ES-I3 (cell line): ENCODE measurements around the gene HOXB4.

ENCODE experiments used
- H3K36me3 ChIP-seq: 2 replicates; pipeline ENCODE4 v1.6.1; 2013; ENCODE audit warnings: mild to moderate bottlenecking, low read length, control low read depth, moderate library complexity; ENCODE audit not compliant: insufficient read depth
- H3K4me1 ChIP-seq: 2 replicates; pipeline ENCODE4 v1.6.1; 2013; ENCODE audit warnings: mild to moderate bottlenecking, control low read depth, low read length; ENCODE audit not compliant: insufficient read depth
- H3K9ac ChIP-seq: 2 replicates; pipeline ENCODE4 v1.6.1; 2013; ENCODE audit warnings: low read depth, mild to moderate bottlenecking, low read length, moderate library complexity
- H3K9me3 ChIP-seq: 2 replicates; pipeline ENCODE4 v1.6.1; 2013; ENCODE audit warnings: mild to moderate bottlenecking, low read length, moderate library complexity; ENCODE audit not compliant: control insufficient read depth, insufficient read depth

Gene HOXB4

GRCh38 chr17:48610282-48611211 is 32.4 kb upstream of the HOXB4 start, which contains the start of gene HOXB7:
TSS of gene HOXB7 (minus strand) at chr17:48611017. CDS start at chr17:48610918, 99 bp downstream.
- peak within 1 kb of the TSS; percentile 48; the same call in 1 of the 2 replicates for H3K9ac ChIP-seq
- no peaks in the 10 kb centered on the region; the same call in 1 of the 2 replicates for H3K9me3 ChIP-seq

GRCh38 chr17:48609759-48610281 is 31.7 kb upstream of the HOXB4 start:
- Histone ChIP-seq H3K36me3 (no peaks in the 10 kb centered on the region), H3K4me1 (no peaks in the 10 kb centered on the region), H3K9ac (peak overlapping the region; percentile 48; the same call in 1 of the 2 replicates), H3K9me3 (no peaks in the 10 kb centered on the region; the same call in 1 of the 2 replicates)

More at GRCh38 chr17:48610282-48611211, 32.4 kb upstream of the HOXB4 start, which contains the start of gene HOXB7:
- H3K4me1 ChIP-seq, result no peaks in the 10 kb centered on the region
- H3K36me3 ChIP-seq, result no peaks in the 10 kb centered on the region

- H3K9me3 ChIP-seq, result no peaks in the 10 kb centered on the region; the same call in 1 of the 2 replicates
- no peaks in the 10 kb centered on the region for H3K36me3 ChIP-seq
- no peaks in the 10 kb centered on the region for H3K4me1 ChIP-seq
- no peak overlapping the region for H3K9ac ChIP-seq
These were observed 30.9 kb upstream of the HOXB4 start for GRCh38 chr17:48609033-48609432.

GRCh38 chr17:48608494-48608834 is 30.3 kb upstream of the HOXB4 start:
- no peaks in the 10 kb centered on the region; the same call in 1 of the 2 replicates for H3K9me3 ChIP-seq
- H3K9ac ChIP-seq, result no peak overlapping the region
- H3K4me1 ChIP-seq, result no peaks in the 10 kb centered on the region
- H3K36me3 ChIP-seq, result no peaks in the 10 kb centered on the region

- Histone ChIP-seq H3K9me3 (no peaks in the 10 kb centered on the region; the same call in 1 of the 2 replicates), H3K36me3 (no peaks in the 10 kb centered on the region), H3K4me1 (no peaks in the 10 kb centered on the region), H3K9ac (no peak overlapping the region)
These were observed 28.9 kb upstream of the HOXB4 start for GRCh38 chr17:48606892-48607614.

- no peaks in the 10 kb centered on the region for H3K36me3 ChIP-seq
- H3K9ac ChIP-seq, result no peak overlapping the region
- no peaks in the 10 kb centered on the region for H3K4me1 ChIP-seq
- no peaks in the 10 kb centered on the region; the same call in 1 of the 2 replicates for H3K9me3 ChIP-seq
These were observed 28.1 kb upstream of the HOXB4 start for GRCh38 chr17:48605991-48606891.

- H3K9me3 ChIP-seq, result no peaks in the 10 kb centered on the region; the same call in 1 of the 2 replicates
- H3K36me3 ChIP-seq, result no peaks in the 10 kb centered on the region
- no peak overlapping the region for H3K9ac ChIP-seq
- no peaks in the 10 kb centered on the region for H3K4me1 ChIP-seq
These were observed 27.3 kb upstream of the HOXB4 start for GRCh38 chr17:48605409-48605919.

GRCh38 chr17:48604770-48605329 is 26.7 kb upstream of the HOXB4 start, which contains the start of gene HOXB6:
TSS of gene HOXB6 (minus strand) at chr17:48604986. CDS start at chr17:48598150, 6,836 bp downstream.
- no peak within 1 kb of the TSS for H3K9ac ChIP-seq
- no peaks in the 10 kb centered on the region for H3K36me3 ChIP-seq
- no peaks in the 10 kb centered on the region for H3K4me1 ChIP-seq
- no peaks in the 10 kb centered on the region; the same call in 1 of the 2 replicates for H3K9me3 ChIP-seq

- Histone ChIP-seq H3K9me3 (no peaks in the 10 kb centered on the region; the same call in 1 of the 2 replicates), H3K9ac (no peak overlapping the region), H3K4me1 (no peaks in the 10 kb centered on the region), H3K36me3 (no peaks in the 10 kb centered on the region)
These were observed 26.0 kb upstream of the HOXB4 start for GRCh38 chr17:48603959-48604769.

GRCh38 chr17:48601539-48602425 is 23.6 kb upstream of the HOXB4 start:
- Histone ChIP-seq H3K9ac (no peak overlapping the region), H3K9me3 (no peaks in the 10 kb centered on the region; the same call in 1 of the 2 replicates), H3K36me3 (no peaks in the 10 kb centered on the region), H3K4me1 (peaks cover 3% of the 10 kb centered on the region; the same call in 1 of the 2 replicates)

GRCh38 chr17:48601207-48601538 is 23.0 kb upstream of the HOXB4 start:
- Histone ChIP-seq H3K36me3 (no peaks in the 10 kb centered on the region), H3K4me1 (peaks cover 3% of the 10 kb centered on the region; the same call in 1 of the 2 replicates), H3K9ac (no peak overlapping the region), H3K9me3 (no peaks in the 10 kb centered on the region; the same call in 1 of the 2 replicates)
